Esophagus muscularis mucosa (tissue), 4 donors: Measurements from ENCODE around the gene ZNF24. TPM values are rescaled to one million over a fixed set of nuclear protein-coding genes. Genes with fewer than 3 reads are reported as not detected.

ENCODE experiments used
- DNase-seq: peaks from one replicate; pipeline ENCODE4 v3.0.0-alpha.2; 2017; ENCODE audit errors: extremely low spot score
- H3K27ac ChIP-seq, 4 donors: fragments of 200-600 bp; sonication (generic); replicated peaks in 1 of 4; 1 replicate in 3 of 4; 2 replicates in 1 of 4; pipeline ENCODE4 v1.5.1; 2016 to 2019; ENCODE audit warnings: mild to moderate bottlenecking in 1 of 4
- H3K27me3 ChIP-seq, 4 donors: fragments of 200-600 bp; sonication (generic); one replicate each; pipeline versions ENCODE4 v1.5.1 to v1.6.0; 2016 to 2019
- H3K36me3 ChIP-seq, 4 donors: fragments of 200-600 bp; sonication (generic); one replicate each; pipeline ENCODE4 v1.5.1; 2016 to 2019
- H3K4me1 ChIP-seq, 4 donors: fragments of 200-600 bp; sonication (generic); one replicate each; pipeline ENCODE4 v1.5.1; 2016 to 2019
- H3K4me3 ChIP-seq, 4 donors: fragments of 200-600 bp; sonication (generic); 1 replicate in 2 of 4; 2 replicates in 2 of 4; pipeline ENCODE4 v1.5.1; 2016 to 2019; ENCODE audit warnings: mild to moderate bottlenecking in 4 of 4, moderate library complexity in 1 of 4
- H3K9me3 ChIP-seq, 4 donors: fragments of 200-600 bp; sonication (generic); 1 replicate in 3 of 4; 2 replicates in 1 of 4; pipeline ENCODE4 v1.5.1; 2016 to 2019
- CTCF ChIP-seq, 3 experiments: fragments of 200-600 bp in 2 of 3; fragments of 450-650 bp in 1 of 3; sonication (generic) in 2 of 3; IDR thresholded peaks; one replicate each; pipeline ENCODE4 v1.5.1; 2017 to 2019; ENCODE audit warnings: antibody characterized with exemption in 3 of 3, mild to moderate bottlenecking in 2 of 3, moderate library complexity in 1 of 3
- EP300 ChIP-seq: sonication (generic); formaldehyde crosslinking; IDR thresholded peaks from one replicate; pipeline ENCODE4 v1.6.1; 2017; ENCODE audit warnings: antibody characterized with exemption
- POLR2A ChIP-seq: fragments of 450-650 bp; IDR thresholded peaks from one replicate; pipeline ENCODE4 v1.6.1; 2017; ENCODE audit warnings: antibody characterized with exemption, moderate library complexity, mild to moderate bottlenecking, low read depth
- POLR2AphosphoS5 ChIP-seq, 2 donors: sonication (generic); formaldehyde crosslinking; IDR thresholded peaks; one replicate each; pipeline ENCODE4 v1.6.1; 2017; ENCODE audit warnings: antibody characterized with exemption in 2 of 2
- WGBS: methylation state at CpG from one replicate; pipeline ENCODE4 v1.1.5; 2018; 5-methylcytosine and 5-hydroxymethylcytosine counted together
- intact Hi-C: fragments of 100-400 bp; cut with DNase I; formaldehyde crosslinking; loops from one replicate; pipeline ENCODE4 v1.15.1; 2023
- total RNA-seq, 4 donors: library from RNA; depleted of rRNA; stranded (reverse); fragments of >200 nt; gene quantifications; one replicate each; pipeline versions ENCODE4 v1.1.0 to v1.2.1, GENCODE V29; 2016

The ZNF24 gene
- total RNA-seq, 4 donors from 2014 or later: 31.2 to 41.1 (median 39.3) TPM

GRCh38 chr18:35344736-35345459, 678 bp upstream of the ZNF24 start:
- 52% methylated on average over 12 of the region's 12 CpGs for WGBS
- intact Hi-C loops: loop anchor here (5.0 kb wide), 1 partner anchor 108 kb away; no protein-coding TSS in a partner anchor
- peak overlapping the region; percentile 98 to 100 (median 99) for H3K27ac ChIP-seq
- DNase-seq: no peak
- no peak for TF ChIP-seq POLR2AphosphoS5 (IDR thresholded peaks at IDR 0.05)
- no peak for TF ChIP-seq POLR2A
- no peak for TF ChIP-seq EP300
- TF ChIP-seq CTCF (IDR thresholded peaks at IDR 0.05): no peak
- peaks cover 28 to 51% (median 43%) of the 10 kb centered on the region in 4 donors for H3K4me1 ChIP-seq
- no peaks in the 10 kb centered on the region for H3K27me3 ChIP-seq
- H3K36me3 ChIP-seq: peaks cover 4 to 13% (median 7%) of the 10 kb centered on the region in 4 donors
- H3K9me3 ChIP-seq: no peaks in the 10 kb centered on the region
- peak overlapping the region; percentile 88 to 99 (median 92) for H3K4me3 ChIP-seq

DNA sequence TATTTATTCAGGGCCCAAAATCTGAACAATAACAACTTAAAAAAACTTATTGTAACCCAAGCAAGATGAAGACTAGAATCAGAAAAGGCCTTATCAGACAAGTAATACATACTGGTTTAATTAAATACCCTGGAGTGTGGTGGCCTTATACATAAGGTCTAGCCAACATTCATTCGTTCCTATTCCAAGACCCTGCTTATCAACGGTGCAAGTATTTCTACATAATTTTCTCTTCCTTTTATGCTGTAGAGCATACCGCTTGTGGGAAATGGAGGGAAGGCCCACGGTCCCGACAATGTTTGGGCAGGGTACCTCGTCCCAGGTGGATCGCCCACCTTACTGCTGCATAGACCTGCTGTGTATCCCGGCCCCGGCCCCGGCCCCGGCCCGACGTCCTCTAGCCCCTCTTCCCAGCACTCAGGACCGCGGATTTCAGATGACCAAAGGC, 708 bp downstream of the ZNF24 start:
- Histone ChIP-seq H3K4me1 (peaks cover 28 to 57% (median 44%) of the 10 kb centered on the region in 4 donors), H3K27me3 (no peaks in the 10 kb centered on the region), H3K4me3 (peak overlapping the region; percentile 88 to 99 (median 92)), H3K9me3 (no peaks in the 10 kb centered on the region), H3K27ac (peak overlapping the region; percentile 98 to 100 (median 99)), H3K36me3 (peaks cover 18 to 27% (median 20%) of the 10 kb centered on the region in 4 donors)
- DNase-seq: no peak
- intact Hi-C loops: loop anchor here (2.0 kb wide), 1 partner anchor 53 kb away; the partner anchor contains the start of gene ZSCAN30
- WGBS: 8% methylated on average over 11 of the region's 15 CpGs
- TF ChIP-seq EP300: no peak
- no peak for TF ChIP-seq POLR2A
- no peak for TF ChIP-seq CTCF (IDR thresholded peaks at IDR 0.05)
- TF ChIP-seq POLR2AphosphoS5 (IDR thresholded peaks at IDR 0.05): no peak

- intact Hi-C loops: no loop called here
- Histone ChIP-seq H3K27ac (no peak overlapping the region), H3K27me3 (no peaks in the 10 kb centered on the region), H3K9me3 (no peaks in the 10 kb centered on the region), H3K4me3 (no peak overlapping the region), H3K4me1 (peaks cover 7 to 48% (median 31%) of the 10 kb centered on the region in 4 donors), H3K36me3 (peaks cover 62 to 89% (median 74%) of the 10 kb centered on the region in 4 donors)
- no peak for DNase-seq
- TF ChIP-seq EP300 (no peak), CTCF (IDR thresholded peaks at IDR 0.05) (no peak), POLR2AphosphoS5 (IDR thresholded peaks at IDR 0.05) (no peak), POLR2A (no peak)
- WGBS: 89% methylated on average over 5 of the region's 5 CpGs
These were observed 6.9 kb downstream of the ZNF24 start for GRCh38 chr18:35337286-35337685.

DNA sequence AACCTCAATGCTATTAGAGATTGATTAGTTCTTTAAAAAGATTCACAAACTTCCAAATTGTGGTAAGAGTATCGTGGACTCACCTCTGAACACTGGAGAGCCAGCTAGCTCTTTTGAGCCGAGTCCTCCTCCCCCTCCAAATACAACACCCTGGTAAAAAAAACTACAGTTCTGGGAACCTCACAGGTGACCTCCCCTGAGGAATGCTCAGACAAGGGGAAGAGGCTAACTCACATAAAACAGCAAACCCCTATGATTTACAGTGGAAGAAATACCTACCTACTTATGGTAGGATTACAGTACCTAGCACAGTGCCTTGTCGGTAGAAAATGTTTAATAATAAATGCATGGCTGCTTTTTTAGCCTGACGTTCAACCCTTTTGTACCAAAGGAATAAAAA, 8.4 kb downstream of the ZNF24 start:
- Histone ChIP-seq H3K4me1 (peaks cover 0 to 34% (median 18%) of the 10 kb centered on the region in 4 donors), H3K4me3 (no peak overlapping the region), H3K27ac (no peak overlapping the region), H3K27me3 (no peaks in the 10 kb centered on the region), H3K9me3 (no peaks in the 10 kb centered on the region), H3K36me3 (peaks cover 64 to 92% (median 80%) of the 10 kb centered on the region in 4 donors)
- DNase-seq: no peak
- 89% methylated on average over 4 of the region's 4 CpGs for WGBS
- TF ChIP-seq POLR2AphosphoS5 (IDR thresholded peaks at IDR 0.05) (no peak), CTCF (IDR thresholded peaks at IDR 0.05) (no peak), EP300 (no peak), POLR2A (no peak)
- intact Hi-C loops: no loop called here
